Measurements from ENCODE around the gene TTLL5. TPM values are rescaled to one million over a fixed set of nuclear protein-coding genes. Genes with fewer than 3 reads are reported as not detected.
A peak's percentile ranks its signal among the peaks of the same experiment; 100 is the strongest.

The TTLL5 gene
- total and polyA plus RNA-seq, 10 of the 15 experiments (the other 5 are each of a cell fraction or from before 2014, with no cell fraction given): 3.2 to 25.9 (median 13.8) TPM

GRCh38 chr14:75985618-75986438 lies 324.8 kb downstream of the TTLL5 start, which contains the start of gene IFT43 (continued):
- TF ChIP-seq MLLT1 (IDR thresholded peaks at IDR 0.05) (no peak), CTCF (IDR thresholded peaks at IDR 0.05 in 2 of 3, conservative IDR thresholded peaks at IDR 0.05 in 1 of 3; ENCODE audit: control insufficient read depth in 2 of 3, extremely low read depth in 1 of 3, insufficient read depth in 1 of 3, low read depth in 3 of 3, low read length in 3 of 3) (no peak), TCF7 (IDR thresholded peaks at IDR 0.05; ENCODE audit: borderline replicate concordance) (no peak), ZBED1 (IDR thresholded peaks at IDR 0.05; ENCODE audit: borderline replicate concordance) (no peak), NFYB (IDR thresholded peaks at IDR 0.05; ENCODE audit: insufficient read depth, low read depth, low read length) (no peak), DPF2 (IDR thresholded peaks at IDR 0.05) (0 out of 2 replicates have a peak, but pooled peaks have one; percentile 40), PRDM15 (CRISPR knock-in tag; IDR thresholded peaks at IDR 0.05) (no peak), ZBTB33 (IDR thresholded peaks at IDR 0.05) (no peak), IRF4 (IDR thresholded peaks at IDR 0.05; ENCODE audit: low read depth, low read length) (no peak), CHD2 (IDR thresholded peaks at IDR 0.05; ENCODE audit: borderline replicate concordance, low read depth, low read length) (peak; percentile 29; the same call in 1 of the 2 replicates), ZNF24 (IDR thresholded peaks at IDR 0.05) (no peak), ZZZ3 (IDR thresholded peaks at IDR 0.05; ENCODE audit: control insufficient read depth, insufficient read length, low read depth) (no peak), FOXM1 (IDR thresholded peaks at IDR 0.05; ENCODE audit: low read depth, low read length) (no peak), RB1 (IDR thresholded peaks at IDR 0.05; ENCODE audit: borderline replicate concordance) (no peak), E2F4 (IDR thresholded peaks at IDR 0.05; ENCODE audit: low read depth, low read length) (no peak), IRF5 (IDR thresholded peaks at IDR 0.05; ENCODE audit: borderline replicate concordance) (no peak), NRF1 (conservative IDR thresholded peaks at IDR 0.05; ENCODE audit: low read depth, low read length) (no peak), SREBF1 (IDR thresholded peaks at IDR 0.05; ENCODE audit: low read length) (no peak)
